K562 (cell line): ENCODE results near the gene PDHX. TPM values are rescaled to one million over a fixed set of nuclear protein-coding genes. Genes with fewer than 3 reads are reported as not detected.

ENCODE experiments used
- CHD2 ChIP-seq: IDR thresholded peaks from 2 replicates; pipeline ENCODE4 v1.6.1; 2011; ENCODE audit warnings: low read depth, low read length
- HCFC1 ChIP-seq: IDR thresholded peaks from 2 replicates; pipeline ENCODE4 v1.6.1; 2012; ENCODE audit warnings: low read depth, low read length, improper control_type of control experiment
- HDAC1 ChIP-seq, 2 experiments: fragments of 450-650 bp; IDR thresholded peaks; 2 replicates each; pipeline ENCODE4 v1.6.1; 2016 to 2017; ENCODE audit warnings: inconsistent platforms in 1 of 2, mild to moderate bottlenecking in 1 of 2, moderate library complexity in 1 of 2
- HLTF ChIP-seq: fragments of 450-650 bp; IDR thresholded peaks from 2 replicates; pipeline ENCODE4 v1.6.1; 2016
- LCOR ChIP-seq: sonication (generic); formaldehyde crosslinking; IDR thresholded peaks from 2 replicates; pipeline ENCODE4 v1.8.0; 2022; ENCODE audit warnings: mild to moderate bottlenecking, missing genetic modification reagents
- NR2C2 ChIP-seq, 2 experiments: fragments of 200-800 bp in 1 of 2; sonication (Bioruptor generic) in 1 of 2; sonication (generic) in 1 of 2; formaldehyde crosslinking in 1 of 2; IDR thresholded peaks; 2 replicates each; pipeline versions ENCODE4 v1.6.1 to v1.8.0; 2016 to 2022; ENCODE audit warnings: mild to moderate bottlenecking in 1 of 2, missing compliant biosample characterization in 1 of 2, missing genetic modification characterization in 1 of 2, missing genetic modification reagents in 1 of 2
- NR2F6 ChIP-seq: fragments of 450-650 bp; formaldehyde crosslinking; IDR thresholded peaks from 2 replicates; pipeline ENCODE4 v1.4.0; 2020; ENCODE audit warnings: mild to moderate bottlenecking
- NRF1 ChIP-seq, 2 experiments: fragments of 450-650 bp; IDR thresholded peaks in 1 of 2; conservative IDR thresholded peaks in 1 of 2; 2 replicates each; pipeline ENCODE4 v1.6.1; 2014; ENCODE audit warnings: mild to moderate bottlenecking in 2 of 2
- SREBF2 ChIP-seq: sonication (generic); formaldehyde crosslinking; IDR thresholded peaks from 2 replicates; pipeline ENCODE4 v1.4.0; 2020; ENCODE audit warnings: mild to moderate bottlenecking, missing genetic modification reagents
- ZNF445 ChIP-seq: fragments of 250-450 bp; sonication (Bioruptor Pico); IDR thresholded peaks from 2 replicates; pipeline ENCODE4 v1.4.0; 2020; ENCODE audit warnings: low read depth, mild to moderate bottlenecking, moderate library complexity
- ZNF668 ChIP-seq: fragments of 250-450 bp; sonication (Bioruptor Pico); IDR thresholded peaks from 2 replicates; pipeline ENCODE4 v1.8.0; 2022; ENCODE audit warnings: mild to moderate bottlenecking, inconsistent platforms
- polyA plus RNA-seq, 8 experiments: library from polyadenylated mRNA; depleted of rRNA in 4 of 8; stranded (reverse) in 5 of 8; unstranded in 3 of 8; fragments of >200 nt; fragmentation: Nextera tagmentation in 2 of 8; fragmentation: Illumina TruSeq in 1 of 8; extraction: Ambion mirVana in 2 of 8; extraction: Trizol in 1 of 8; gene quantifications; 2 replicates each; pipeline versions ENCODE4 v1.2.1 to v1.2.3, GENCODE V29; 2011 to 2014; ENCODE audit warnings: inconsistent platforms in 1 of 8, missing spikeins in 1 of 8
- total RNA-seq, 7 experiments: library from RNA; depleted of rRNA in 6 of 7; stranded (reverse); fragments of >200 nt in 6 of 7; fragmentation: Illumina TruSeq in 2 of 7; extraction: Trizol in 2 of 7; gene quantifications; 2 replicates each; pipeline versions ENCODE4 v1.2.1 to v1.2.3, GENCODE V29; 2011 to 2021; ENCODE audit warnings: low replicate concordance in 1 of 7
- TF ChIP-seq, protein P1 (sequence below): conservative IDR thresholded peaks from 2 replicates; pipeline ENCODE4 v1.6.1; 2011; ENCODE audit warnings: low read depth, mild to moderate bottlenecking, low read length; ENCODE audit not compliant: control insufficient read depth
- TF ChIP-seq, protein P2 (sequence below): fragments of 250-450 bp; sonication (Bioruptor Pico); IDR thresholded peaks from 2 replicates; pipeline ENCODE4 v1.8.0; 2021; ENCODE audit warnings: moderate library complexity, mild to moderate bottlenecking, inconsistent platforms
- TF ChIP-seq, protein P3 (sequence below), 2 experiments: fragments of 200-800 bp in 1 of 2; sonication (Bioruptor generic) in 1 of 2; sonication (generic) in 1 of 2; formaldehyde crosslinking in 1 of 2; IDR thresholded peaks in 1 of 2; conservative IDR thresholded peaks in 1 of 2; 2 replicates each; pipeline versions ENCODE4 v1.5.0 to v1.6.1; 2016 to 2020; ENCODE audit warnings: missing compliant biosample characterization in 1 of 2, missing genetic modification characterization in 1 of 2, missing genetic modification reagents in 1 of 2
- TF ChIP-seq, protein P4 (sequence below): fragments of 450-650 bp; formaldehyde crosslinking; IDR thresholded peaks from 2 replicates; pipeline ENCODE4 v1.4.0; 2020; ENCODE audit warnings: mild to moderate bottlenecking, mixed read lengths
- TF ChIP-seq, protein P5 (sequence below): fragments of 450-650 bp; IDR thresholded peaks from one replicate; pipeline ENCODE4 v1.6.1; 2018; ENCODE audit warnings: mild to moderate bottlenecking, moderate library complexity; ENCODE audit not compliant: partially characterized antibody
- TF ChIP-seq, protein P6 (sequence below): fragments of 450-650 bp; IDR thresholded peaks from 2 replicates; pipeline ENCODE4 v1.6.1; 2016; ENCODE audit warnings: mild to moderate bottlenecking

PDHX gene
- total and polyA plus RNA-seq, 9 of the 15 experiments (the other 6 are each of a cell fraction or from before 2014, with no cell fraction given): 20.8 to 43.5 (median 31.2) TPM

DNA sequence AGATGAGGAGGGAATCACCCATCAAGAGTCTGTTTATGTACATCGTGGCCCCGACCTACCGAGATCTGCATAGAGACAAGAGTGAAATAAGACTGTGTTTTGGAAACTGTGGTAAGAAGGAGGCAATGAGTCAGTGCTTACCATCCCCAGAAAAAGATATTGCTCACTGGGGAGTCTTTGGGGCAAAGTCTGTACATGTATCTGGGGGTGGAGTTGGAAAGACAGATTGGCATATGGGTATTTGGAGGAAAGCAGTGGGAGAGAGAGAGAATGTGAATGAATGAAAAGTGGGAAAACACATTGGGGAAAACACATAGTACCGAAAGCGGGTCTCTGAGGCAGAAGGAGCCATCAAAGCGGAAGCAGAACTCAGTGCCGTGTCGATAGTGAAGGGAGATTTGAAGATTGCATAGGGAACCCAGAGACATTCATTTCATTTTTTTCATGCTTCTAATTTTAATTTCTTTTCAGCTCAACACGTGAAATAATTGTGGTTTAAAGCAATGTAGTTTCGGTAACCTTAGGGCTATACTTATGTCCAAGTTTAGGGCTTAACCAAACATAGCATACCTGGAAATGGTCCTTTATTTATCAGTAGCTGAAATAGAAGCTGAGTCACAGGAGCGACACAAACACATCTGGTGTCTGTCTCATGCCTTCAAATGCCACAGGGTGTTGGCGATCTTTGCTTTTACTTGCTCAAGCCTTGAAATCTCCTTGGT, 124.0 kb downstream of the PDHX start (continued):
- no peak for TF ChIP-seq ZNF668 (CRISPR knock-in tag)
- TF ChIP-seq, protein P1, sequence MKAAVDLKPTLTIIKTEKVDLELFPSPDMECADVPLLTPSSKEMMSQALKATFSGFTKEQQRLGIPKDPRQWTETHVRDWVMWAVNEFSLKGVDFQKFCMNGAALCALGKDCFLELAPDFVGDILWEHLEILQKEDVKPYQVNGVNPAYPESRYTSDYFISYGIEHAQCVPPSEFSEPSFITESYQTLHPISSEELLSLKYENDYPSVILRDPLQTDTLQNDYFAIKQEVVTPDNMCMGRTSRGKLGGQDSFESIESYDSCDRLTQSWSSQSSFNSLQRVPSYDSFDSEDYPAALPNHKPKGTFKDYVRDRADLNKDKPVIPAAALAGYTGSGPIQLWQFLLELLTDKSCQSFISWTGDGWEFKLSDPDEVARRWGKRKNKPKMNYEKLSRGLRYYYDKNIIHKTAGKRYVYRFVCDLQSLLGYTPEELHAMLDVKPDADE: no peak
- no peak for TF ChIP-seq NR2C2 (CRISPR knock-in tag; IDR thresholded peaks at IDR 0.05)
- peak; percentile 20; the same call in 1 of the 2 replicates for TF ChIP-seq NR2C2 (tag; IDR thresholded peaks at IDR 0.05)
- TF ChIP-seq, protein P2, sequence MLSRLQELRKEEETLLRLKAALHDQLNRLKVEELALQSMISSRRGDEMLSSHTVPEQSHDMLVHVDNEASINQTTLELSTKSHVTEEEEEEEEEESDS: no peak
- TF ChIP-seq, protein P3, sequence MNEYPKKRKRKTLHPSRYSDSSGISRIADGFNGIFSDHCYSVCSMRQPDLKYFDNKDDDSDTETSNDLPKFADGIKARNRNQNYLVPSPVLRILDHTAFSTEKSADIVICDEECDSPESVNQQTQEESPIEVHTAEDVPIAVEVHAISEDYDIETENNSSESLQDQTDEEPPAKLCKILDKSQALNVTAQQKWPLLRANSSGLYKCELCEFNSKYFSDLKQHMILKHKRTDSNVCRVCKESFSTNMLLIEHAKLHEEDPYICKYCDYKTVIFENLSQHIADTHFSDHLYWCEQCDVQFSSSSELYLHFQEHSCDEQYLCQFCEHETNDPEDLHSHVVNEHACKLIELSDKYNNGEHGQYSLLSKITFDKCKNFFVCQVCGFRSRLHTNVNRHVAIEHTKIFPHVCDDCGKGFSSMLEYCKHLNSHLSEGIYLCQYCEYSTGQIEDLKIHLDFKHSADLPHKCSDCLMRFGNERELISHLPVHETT (CRISPR knock-in tag; conservative IDR thresholded peaks at IDR 0.05 in 1 of 2, IDR thresholded peaks at IDR 0.05 in 1 of 2): peak in 1 of 2 experiments; percentile 62; a peak in 1 of 4 replicates
- TF ChIP-seq ZNF445: no peak
- no peak for TF ChIP-seq HLTF
- TF ChIP-seq, protein P4, sequence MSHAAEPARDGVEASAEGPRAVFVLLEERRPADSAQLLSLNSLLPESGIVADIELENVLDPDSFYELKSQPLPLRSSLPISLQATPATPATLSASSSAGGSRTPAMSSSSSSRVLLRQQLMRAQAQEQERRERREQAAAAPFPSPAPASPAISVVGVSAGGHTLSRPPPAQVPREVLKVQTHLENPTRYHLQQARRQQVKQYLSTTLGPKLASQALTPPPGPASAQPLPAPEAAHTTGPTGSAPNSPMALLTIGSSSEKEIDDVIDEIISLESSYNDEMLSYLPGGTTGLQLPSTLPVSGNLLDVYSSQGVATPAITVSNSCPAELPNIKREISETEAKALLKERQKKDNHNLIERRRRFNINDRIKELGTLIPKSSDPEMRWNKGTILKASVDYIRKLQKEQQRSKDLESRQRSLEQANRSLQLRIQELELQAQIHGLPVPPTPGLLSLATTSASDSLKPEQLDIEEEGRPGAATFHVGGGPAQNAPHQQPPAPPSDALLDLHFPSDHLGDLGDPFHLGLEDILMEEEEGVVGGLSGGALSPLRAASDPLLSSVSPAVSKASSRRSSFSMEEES (CRISPR knock-in tag): no peak
- TF ChIP-seq HDAC1 (IDR thresholded peaks at IDR 0.05): peak in 1 of 2 experiments; percentile 51; a peak in 1 of 4 replicates
- TF ChIP-seq LCOR (CRISPR knock-in tag): peak; percentile 64; the same call in 1 of the 2 replicates
- TF ChIP-seq HCFC1: no peak
- TF ChIP-seq NR2F6 (CRISPR knock-in tag): no peak
- TF ChIP-seq, protein P5, sequence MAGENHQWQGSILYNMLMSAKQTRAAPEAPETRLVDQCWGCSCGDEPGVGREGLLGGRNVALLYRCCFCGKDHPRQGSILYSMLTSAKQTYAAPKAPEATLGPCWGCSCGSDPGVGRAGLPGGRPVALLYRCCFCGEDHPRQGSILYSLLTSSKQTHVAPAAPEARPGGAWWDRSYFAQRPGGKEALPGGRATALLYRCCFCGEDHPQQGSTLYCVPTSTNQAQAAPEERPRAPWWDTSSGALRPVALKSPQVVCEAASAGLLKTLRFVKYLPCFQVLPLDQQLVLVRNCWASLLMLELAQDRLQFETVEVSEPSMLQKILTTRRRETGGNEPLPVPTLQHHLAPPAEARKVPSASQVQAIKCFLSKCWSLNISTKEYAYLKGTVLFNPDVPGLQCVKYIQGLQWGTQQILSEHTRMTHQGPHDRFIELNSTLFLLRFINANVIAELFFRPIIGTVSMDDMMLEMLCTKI: no peak
- no peak for TF ChIP-seq NRF1 (conservative IDR thresholded peaks at IDR 0.05 in 1 of 2, IDR thresholded peaks at IDR 0.05 in 1 of 2)
- TF ChIP-seq CHD2: no peak
- TF ChIP-seq, protein P6, sequence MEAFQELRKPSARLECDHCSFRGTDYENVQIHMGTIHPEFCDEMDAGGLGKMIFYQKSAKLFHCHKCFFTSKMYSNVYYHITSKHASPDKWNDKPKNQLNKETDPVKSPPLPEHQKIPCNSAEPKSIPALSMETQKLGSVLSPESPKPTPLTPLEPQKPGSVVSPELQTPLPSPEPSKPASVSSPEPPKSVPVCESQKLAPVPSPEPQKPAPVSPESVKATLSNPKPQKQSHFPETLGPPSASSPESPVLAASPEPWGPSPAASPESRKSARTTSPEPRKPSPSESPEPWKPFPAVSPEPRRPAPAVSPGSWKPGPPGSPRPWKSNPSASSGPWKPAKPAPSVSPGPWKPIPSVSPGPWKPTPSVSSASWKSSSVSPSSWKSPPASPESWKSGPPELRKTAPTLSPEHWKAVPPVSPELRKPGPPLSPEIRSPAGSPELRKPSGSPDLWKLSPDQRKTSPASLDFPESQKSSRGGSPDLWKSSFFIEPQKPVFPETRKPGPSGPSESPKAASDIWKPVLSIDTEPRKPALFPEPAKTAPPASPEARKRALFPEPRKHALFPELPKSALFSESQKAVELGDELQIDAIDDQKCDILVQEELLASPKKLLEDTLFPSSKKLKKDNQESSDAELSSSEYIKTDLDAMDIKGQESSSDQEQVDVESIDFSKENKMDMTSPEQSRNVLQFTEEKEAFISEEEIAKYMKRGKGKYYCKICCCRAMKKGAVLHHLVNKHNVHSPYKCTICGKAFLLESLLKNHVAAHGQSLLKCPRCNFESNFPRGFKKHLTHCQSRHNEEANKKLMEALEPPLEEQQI: no peak
- no peak for TF ChIP-seq SREBF2 (CRISPR knock-in tag)
